IMR-90 (cell line): Measurements from ENCODE around the gene NDEL1. TPM values are rescaled to one million over a fixed set of nuclear protein-coding genes. Genes with fewer than 3 reads are reported as not detected.

Experiments
- ATAC-seq: fragments of 200-7000 bp; cut with Tn5 transposase; 2 replicates; pipeline ENCODE4 v1.9.1; 2020; ENCODE audit warnings: low read depth, mild to moderate bottlenecking, moderate library complexity
- BruUV-seq: library from RNA; stranded (reverse); fragments of 400-500 nt; replicated peaks from 2 replicates; lab custom pipeline; 2021; lab: Mats Ljungman, UMichigan
- CTCF ChIA-PET: fragments of 300-600 bp; formaldehyde crosslinking; extraction: SDS; loops from one replicate; lab custom pipeline; 2021; ENCODE audit warnings: antibody characterized with exemption; lab: Yijun Ruan, JAX
- POLR2A ChIA-PET: fragments of 300-600 bp; sonication (Branson Sonifier 250); formaldehyde crosslinking; loops from one replicate; lab custom pipeline; 2022; ENCODE audit warnings: antibody characterized with exemption; ENCODE audit not compliant: unreplicated experiment; lab: Charles Lee
- DNase-seq: peaks from one replicate; pipeline ENCODE4 v3.0.0; 2013
- H2AFZ ChIP-seq: replicated peaks from 2 replicates; pipeline ENCODE3; 2013; ENCODE audit warnings: low read length, mild to moderate bottlenecking; ENCODE audit not compliant: poor library complexity
- H2AK5ac ChIP-seq: 2 replicates; pipeline ENCODE4 v1.6.1; 2013; ENCODE audit warnings: low read depth, low read length, inconsistent platforms
- H2AK9ac ChIP-seq: replicated peaks from 2 replicates; pipeline ENCODE3; 2013; ENCODE audit warnings: mild to moderate bottlenecking, low read depth, low read length, moderate library complexity; ENCODE audit not compliant: poor library complexity
- H2BK120ac ChIP-seq: 2 replicates; pipeline ENCODE4 v1.6.1; 2013; ENCODE audit warnings: low read depth, low read length, inconsistent platforms
- H2BK15ac ChIP-seq: 3 replicates; pipeline ENCODE4 v1.6.1; 2013; ENCODE audit warnings: low read depth, low read length, inconsistent platforms
- H2BK20ac ChIP-seq: 2 replicates; pipeline ENCODE4 v1.6.1; 2013; ENCODE audit warnings: low read depth, mild to moderate bottlenecking, inconsistent platforms, low read length, moderate library complexity
- H2BK5ac ChIP-seq: 2 replicates; pipeline ENCODE4 v1.6.1; 2013; ENCODE audit warnings: mild to moderate bottlenecking, low read depth, low read length, inconsistent platforms; ENCODE audit not compliant: poor library complexity, severe bottlenecking
- H3K14ac ChIP-seq: replicated peaks from 2 replicates; pipeline ENCODE4 v1.6.1; 2013; ENCODE audit warnings: low read depth, low read length, inconsistent platforms
- H3K18ac ChIP-seq: 2 replicates; pipeline ENCODE4 v1.6.1; 2013; ENCODE audit warnings: low read depth, low read length, control low read depth
- H3K23ac ChIP-seq: 2 replicates; pipeline ENCODE4 v1.6.1; 2013; ENCODE audit warnings: low read depth, low read length, inconsistent platforms
- H3K27ac ChIP-seq: 2 replicates; pipeline ENCODE4 v1.5.1; 2013; ENCODE audit warnings: mild to moderate bottlenecking, control low read depth, low read length; ENCODE audit not compliant: insufficient read depth
- H3K27me3 ChIP-seq: 2 replicates; pipeline ENCODE4 v1.6.1; 2013; ENCODE audit warnings: low read length; ENCODE audit not compliant: control insufficient read depth, insufficient read depth
- H3K36me3 ChIP-seq: 2 replicates; pipeline ENCODE4 v1.6.1; 2013; ENCODE audit warnings: low read length, mixed read lengths; ENCODE audit not compliant: control insufficient read depth, insufficient read depth
- H3K4ac ChIP-seq: 2 replicates; pipeline ENCODE4 v1.6.1; 2013; ENCODE audit warnings: low read depth, low read length, inconsistent platforms
- H3K4me1 ChIP-seq: 2 replicates; pipeline ENCODE4 v1.6.1; 2013; ENCODE audit warnings: low read length, mixed read lengths; ENCODE audit not compliant: control insufficient read depth, insufficient read depth
- H3K4me2 ChIP-seq: 2 replicates; pipeline ENCODE4 v1.6.1; 2013; ENCODE audit warnings: low read depth, mild to moderate bottlenecking, control low read depth, low read length, moderate library complexity
- H3K4me3 ChIP-seq: 2 replicates; pipeline ENCODE4 v1.5.1; 2013; ENCODE audit warnings: low read depth, mild to moderate bottlenecking, control low read depth, low read length, moderate library complexity; ENCODE audit not compliant: insufficient read depth
- H3K56ac ChIP-seq: 2 replicates; pipeline ENCODE4 v1.6.1; 2013; ENCODE audit warnings: low read length, inconsistent platforms; ENCODE audit not compliant: insufficient read depth; ENCODE audit errors: extremely low read depth
- H3K79me1 ChIP-seq, 2 experiments: 2 replicates each; pipeline ENCODE4 v1.6.1; 2013; ENCODE audit warnings: low read length in 2 of 2, inconsistent platforms in 1 of 2, low read depth in 1 of 2
- H3K9ac ChIP-seq: 2 replicates; pipeline ENCODE4 v1.6.1; 2013; ENCODE audit warnings: low read depth, low read length, control low read depth
- H3K9me1 ChIP-seq: 2 replicates; pipeline ENCODE4 v1.6.1; 2013; ENCODE audit warnings: low read length, inconsistent platforms; ENCODE audit not compliant: insufficient read depth
- H3K9me3 ChIP-seq: 2 replicates; pipeline ENCODE4 v1.6.1; 2013; ENCODE audit warnings: low read length; ENCODE audit not compliant: control insufficient read depth, insufficient read depth
- H4K20me1 ChIP-seq: 2 replicates; pipeline ENCODE4 v1.6.1; 2013; ENCODE audit warnings: low read length, inconsistent platforms; ENCODE audit not compliant: insufficient read depth
- H4K5ac ChIP-seq: 2 replicates; pipeline ENCODE4 v1.6.1; 2013; ENCODE audit warnings: mild to moderate bottlenecking, low read depth, low read length, control low read depth
- H4K8ac ChIP-seq, 2 experiments: 2 replicates each; pipeline ENCODE4 v1.6.1; 2013; ENCODE audit warnings: low read depth in 2 of 2, low read length in 2 of 2, control low read depth in 1 of 2, inconsistent platforms in 1 of 2
- H4K91ac ChIP-seq: 2 replicates; pipeline ENCODE4 v1.6.1; 2013; ENCODE audit warnings: low read depth, low read length, inconsistent platforms; ENCODE audit not compliant: insufficient read depth
- BHLHE40 ChIP-seq: fragments of 150-350 bp; IDR thresholded peaks from 2 replicates; pipeline ENCODE4 v1.6.1; 2016; ENCODE audit warnings: mild to moderate bottlenecking, low read depth, low read length
- CEBPB ChIP-seq: IDR thresholded peaks from 2 replicates; pipeline ENCODE4 v1.6.1; 2012; ENCODE audit warnings: low read depth, low read length, improper control_type of control experiment
- CHD1 ChIP-seq: IDR thresholded peaks from 2 replicates; pipeline ENCODE4 v1.6.1; 2012; ENCODE audit warnings: low read depth, low read length, improper control_type of control experiment
- FOS ChIP-seq: fragments of 150-350 bp; IDR thresholded peaks from 2 replicates; pipeline ENCODE4 v1.6.1; 2016; ENCODE audit warnings: low read depth, low read length
- MAFK ChIP-seq: IDR thresholded peaks from 2 replicates; pipeline ENCODE4 v1.6.1; 2012; ENCODE audit warnings: low read depth, low read length, improper control_type of control experiment
- MAZ ChIP-seq: IDR thresholded peaks from 2 replicates; pipeline ENCODE4 v1.6.1; 2012; ENCODE audit warnings: low read depth, mild to moderate bottlenecking, low read length, improper control_type of control experiment, moderate library complexity, borderline replicate concordance
- MXI1 ChIP-seq: IDR thresholded peaks from 2 replicates; pipeline ENCODE4 v1.6.1; 2012; ENCODE audit warnings: low read depth, mild to moderate bottlenecking, low read length, moderate library complexity, borderline replicate concordance
- NFE2L2 ChIP-seq: fragments of 150-350 bp; IDR thresholded peaks from 2 replicates; pipeline ENCODE4 v1.6.1; 2016; ENCODE audit warnings: low read depth, mild to moderate bottlenecking, low read length
- POLR2A ChIP-seq: IDR thresholded peaks from 2 replicates; pipeline ENCODE4 v1.6.1; 2012; ENCODE audit warnings: mild to moderate bottlenecking, low read depth, low read length
- RAD21 ChIP-seq: IDR thresholded peaks from 2 replicates; pipeline ENCODE4 v1.6.1; 2012; ENCODE audit warnings: low read length, improper control_type of control experiment
- RCOR1 ChIP-seq: IDR thresholded peaks from 2 replicates; pipeline ENCODE4 v1.6.1; 2012; ENCODE audit warnings: mild to moderate bottlenecking, low read length, improper control_type of control experiment; ENCODE audit not compliant: insufficient replicate concordance
- RFX5 ChIP-seq: IDR thresholded peaks from 2 replicates; pipeline ENCODE4 v1.8.0; 2012; ENCODE audit warnings: low read depth, mild to moderate bottlenecking, low read length, moderate library complexity
- USF2 ChIP-seq: fragments of 150-350 bp; IDR thresholded peaks from 2 replicates; pipeline ENCODE4 v1.6.1; 2017; ENCODE audit warnings: mild to moderate bottlenecking, antibody characterized with exemption, low read length, low read depth
- WGBS, 2 experiments: methylation state at CpG; one replicate each; pipeline versions ENCODE4 v1.1.5 to v1.1.7; 2013; ENCODE audit warnings: missing lambda C conversion rate in 2 of 2; ENCODE audit not compliant: insufficient read length in 1 of 2; ENCODE audit errors: extremely low coverage in 2 of 2; 5-methylcytosine and 5-hydroxymethylcytosine counted together
- dilution Hi-C: fragments of 300-500 bp; cut with HindIII; formaldehyde crosslinking; loops from one replicate; pipeline ENCODE4 v1.14.3; 2018; ENCODE audit warnings: low sequenced_read_pairs; ENCODE audit not compliant: unreplicated experiment
- in situ Hi-C: fragments of 300-500 bp; cut with MboI; formaldehyde crosslinking; loops from 3 replicates; pipeline ENCODE4 v1.14.3; 2019; ENCODE audit warnings: low sequenced_read_pairs, inconsistent platforms, mixed read lengths
- intact Hi-C: fragments of 100-400 bp; cut with micrococcal nuclease; formaldehyde crosslinking; loops from 2 replicates; pipeline ENCODE4 v1.10.0; 2022
- polyA plus RNA-seq, 3 experiments: library from polyadenylated mRNA; depleted of rRNA; stranded (reverse); fragments of >200 nt; gene quantifications; 2 replicates each; pipeline ENCODE4 v1.2.3, GENCODE V29; 2012; ENCODE audit warnings: low replicate concordance in 1 of 3
- total RNA-seq: library from RNA; depleted of rRNA; stranded (reverse); fragments of >200 nt; gene quantifications from 2 replicates; pipeline ENCODE4 v1.2.3, GENCODE V29; 2012

NDEL1 gene
- total and polyA plus RNA-seq, 2 of the 4 experiments (the other 2 are of a cell fraction): 28.9 to 95.6 TPM

GRCh38 chr17:8464941-8465340 lies 29.3 kb downstream of the NDEL1 start:
- Histone ChIP-seq H4K8ac (no peak overlapping the region), H3K14ac (no peak overlapping the region), H3K9me1 (peaks cover 10% of the 10 kb centered on the region; the same call in 1 of the 2 replicates), H3K4me1 (peaks cover 13% of the 10 kb centered on the region; the same call in 1 of the 2 replicates), H3K4ac (no peak overlapping the region), H3K18ac (no peak overlapping the region), H2BK20ac (no peak overlapping the region), H2AK9ac (no peak overlapping the region), H4K20me1 (peaks cover 80% of the 10 kb centered on the region), H3K36me3 (peaks cover 59% of the 10 kb centered on the region), H4K5ac (no peak overlapping the region), H3K56ac (no peak overlapping the region), H2AK5ac (no peak overlapping the region), H3K9ac (no peak overlapping the region), H2AFZ (no peak overlapping the region), H3K27me3 (no peaks in the 10 kb centered on the region), H3K23ac (peak overlapping the region; percentile 71; the same call in 1 of the 2 replicates), H4K91ac (no peak overlapping the region), H2BK5ac (no peak overlapping the region), H3K79me1 (peaks cover 34 to 82% of the 10 kb centered on the region in 2 experiments), H3K27ac (peak overlapping the region; percentile 12; the same call in 1 of the 2 replicates), H2BK15ac (no peak overlapping the region), H3K4me3 (no peak overlapping the region), H2BK120ac (no peak overlapping the region), H3K4me2 (no peak overlapping the region), H3K9me3 (no peaks in the 10 kb centered on the region)
- dilution Hi-C loops: no loop called here
- WGBS, 2 experiments: 67% methylated on average over 2 of the region's 4 CpGs; no CpG with 5 or more reads in 1 of the 2 experiments
- ChIA-PET POLR2A (no interaction called here), CTCF (no interaction called here)
- no peak; the same call in 1 of the 2 replicates for ATAC-seq
- no peak for TF ChIP-seq CEBPB
- no peak for TF ChIP-seq MAZ
- TF ChIP-seq FOS: no peak
- TF ChIP-seq BHLHE40: no peak
- no peak for TF ChIP-seq RCOR1
- no peak for TF ChIP-seq RAD21
- TF ChIP-seq USF2: no peak
- TF ChIP-seq NFE2L2: no peak
- TF ChIP-seq MAFK: no peak
- TF ChIP-seq CHD1: no peak
- TF ChIP-seq MXI1: no peak
- no peak for TF ChIP-seq RFX5
- TF ChIP-seq POLR2A: no peak
- BruUV-seq: no TSS peak
- intact Hi-C loops: no loop called here
- DNase-seq: no peak
- in situ Hi-C loops: no loop called here
